Measurements from ENCODE around the gene DOK6.
"Not testable (repeated sequence)": the region's sequence is repeated elsewhere in the genome, so short reads cannot be mapped to it uniquely, and the experiment has no call there.

DNA sequence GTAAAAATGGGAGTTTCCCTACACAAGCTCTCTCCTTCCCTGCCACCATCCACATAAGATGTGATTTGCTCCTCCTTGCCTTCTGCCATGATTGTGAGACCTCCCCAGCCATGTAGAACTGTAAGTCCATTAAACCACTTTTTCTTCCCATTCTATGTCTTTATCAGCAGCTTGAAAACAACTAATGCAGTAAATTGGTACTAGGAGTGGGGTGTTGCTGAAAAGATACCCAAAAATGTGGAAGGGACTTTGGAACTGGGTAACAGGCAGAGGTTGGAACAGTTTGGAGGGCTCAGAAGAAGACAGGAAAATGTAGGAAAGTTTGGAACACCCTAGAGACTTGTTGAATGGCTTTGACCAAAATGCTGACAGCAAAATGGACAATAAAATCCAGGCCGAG is 40.9 kb upstream of the DOK6 start:
- TF ChIP-seq, protein P1, sequence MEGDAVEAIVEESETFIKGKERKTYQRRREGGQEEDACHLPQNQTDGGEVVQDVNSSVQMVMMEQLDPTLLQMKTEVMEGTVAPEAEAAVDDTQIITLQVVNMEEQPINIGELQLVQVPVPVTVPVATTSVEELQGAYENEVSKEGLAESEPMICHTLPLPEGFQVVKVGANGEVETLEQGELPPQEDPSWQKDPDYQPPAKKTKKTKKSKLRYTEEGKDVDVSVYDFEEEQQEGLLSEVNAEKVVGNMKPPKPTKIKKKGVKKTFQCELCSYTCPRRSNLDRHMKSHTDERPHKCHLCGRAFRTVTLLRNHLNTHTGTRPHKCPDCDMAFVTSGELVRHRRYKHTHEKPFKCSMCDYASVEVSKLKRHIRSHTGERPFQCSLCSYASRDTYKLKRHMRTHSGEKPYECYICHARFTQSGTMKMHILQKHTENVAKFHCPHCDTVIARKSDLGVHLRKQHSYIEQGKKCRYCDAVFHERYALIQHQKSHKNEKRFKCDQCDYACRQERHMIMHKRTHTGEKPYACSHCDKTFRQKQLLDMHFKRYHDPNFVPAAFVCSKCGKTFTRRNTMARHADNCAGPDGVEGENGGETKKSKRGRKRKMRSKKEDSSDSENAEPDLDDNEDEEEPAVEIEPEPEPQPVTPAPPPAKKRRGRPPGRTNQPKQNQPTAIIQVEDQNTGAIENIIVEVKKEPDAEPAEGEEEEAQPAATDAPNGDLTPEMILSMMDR (conservative IDR thresholded peaks at IDR 0.05; ENCODE audit: low read length): not testable (repeated sequence)
- TF ChIP-seq EZH2phosphoT487 (IDR thresholded peaks at IDR 0.05; ENCODE audit: borderline replicate concordance, low read depth, low read length): not testable (repeated sequence)
